Cardiac fibroblast (primary cell): Measurements from ENCODE around the gene PTPRN2.
A peak's percentile ranks its signal among the peaks of the same experiment; 100 is the strongest.
"Not testable (repeated sequence)": the region's sequence is repeated elsewhere in the genome, so short reads cannot be mapped to it uniquely, and the experiment has no call there.

ENCODE experiments used
- DNase-seq, 2 donors: peaks; one replicate each; pipeline versions ENCODE4 v3.0.0 to v3.0.0-alpha.2; 2010; ENCODE audit warnings: low read depth in 2 of 2
- H3K4me3 ChIP-seq, 2 donors: replicated peaks in 1 of 2; 1 replicate in 1 of 2; 2 replicates in 1 of 2; pipeline ENCODE4 v1.5.1; 2011; ENCODE audit warnings: low read depth in 2 of 2, low read length in 2 of 2, mild to moderate bottlenecking in 2 of 2, moderate library complexity in 1 of 2
- TF ChIP-seq, protein P1 (sequence below): IDR thresholded peaks from one replicate; pipeline ENCODE4 v1.5.1; 2011; ENCODE audit warnings: low read depth, mild to moderate bottlenecking, low read length, inconsistent platforms

Gene PTPRN2

DNA sequence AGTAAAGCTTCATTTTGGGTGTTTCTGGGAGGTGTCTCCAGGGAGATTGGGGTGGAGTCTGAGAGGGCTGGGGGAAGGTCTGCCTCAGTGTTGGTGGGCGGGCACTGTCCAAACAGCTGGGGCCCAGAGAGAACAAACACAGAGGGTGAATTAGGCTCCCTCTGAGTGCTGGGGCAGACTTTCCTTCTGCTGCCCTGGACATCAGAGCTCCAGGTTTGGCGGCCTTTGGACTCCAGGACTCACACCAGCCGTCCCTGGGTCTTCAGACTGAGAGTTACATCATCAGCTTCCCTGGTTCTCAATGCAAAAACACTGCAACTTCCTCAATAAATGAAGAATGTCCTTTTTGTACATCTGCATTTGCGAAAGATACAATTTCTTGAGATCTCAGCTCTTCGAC is 427.4 kb downstream of the PTPRN2 start:
- TF ChIP-seq, protein P1, sequence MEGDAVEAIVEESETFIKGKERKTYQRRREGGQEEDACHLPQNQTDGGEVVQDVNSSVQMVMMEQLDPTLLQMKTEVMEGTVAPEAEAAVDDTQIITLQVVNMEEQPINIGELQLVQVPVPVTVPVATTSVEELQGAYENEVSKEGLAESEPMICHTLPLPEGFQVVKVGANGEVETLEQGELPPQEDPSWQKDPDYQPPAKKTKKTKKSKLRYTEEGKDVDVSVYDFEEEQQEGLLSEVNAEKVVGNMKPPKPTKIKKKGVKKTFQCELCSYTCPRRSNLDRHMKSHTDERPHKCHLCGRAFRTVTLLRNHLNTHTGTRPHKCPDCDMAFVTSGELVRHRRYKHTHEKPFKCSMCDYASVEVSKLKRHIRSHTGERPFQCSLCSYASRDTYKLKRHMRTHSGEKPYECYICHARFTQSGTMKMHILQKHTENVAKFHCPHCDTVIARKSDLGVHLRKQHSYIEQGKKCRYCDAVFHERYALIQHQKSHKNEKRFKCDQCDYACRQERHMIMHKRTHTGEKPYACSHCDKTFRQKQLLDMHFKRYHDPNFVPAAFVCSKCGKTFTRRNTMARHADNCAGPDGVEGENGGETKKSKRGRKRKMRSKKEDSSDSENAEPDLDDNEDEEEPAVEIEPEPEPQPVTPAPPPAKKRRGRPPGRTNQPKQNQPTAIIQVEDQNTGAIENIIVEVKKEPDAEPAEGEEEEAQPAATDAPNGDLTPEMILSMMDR: no peak
- no peak overlapping the region for H3K4me3 ChIP-seq
- no peak for DNase-seq

- no peak for DNase-seq
- H3K4me3 ChIP-seq: no peak overlapping the region
- TF ChIP-seq, protein P1: no peak
These were observed 430.2 kb downstream of the PTPRN2 start for GRCh38 chr7:158157460-158157859.

GRCh38 chr7:158151273-158151672 is 436.4 kb downstream of the PTPRN2 start:
- not testable (repeated sequence) for H3K4me3 ChIP-seq
- peak in 1 of 2 donors; percentile 3 for DNase-seq

GRCh38 chr7:158150234-158150633 is 437.4 kb downstream of the PTPRN2 start:
- no peak for DNase-seq
- no peak overlapping the region for H3K4me3 ChIP-seq
- TF ChIP-seq, protein P1: no peak

DNA sequence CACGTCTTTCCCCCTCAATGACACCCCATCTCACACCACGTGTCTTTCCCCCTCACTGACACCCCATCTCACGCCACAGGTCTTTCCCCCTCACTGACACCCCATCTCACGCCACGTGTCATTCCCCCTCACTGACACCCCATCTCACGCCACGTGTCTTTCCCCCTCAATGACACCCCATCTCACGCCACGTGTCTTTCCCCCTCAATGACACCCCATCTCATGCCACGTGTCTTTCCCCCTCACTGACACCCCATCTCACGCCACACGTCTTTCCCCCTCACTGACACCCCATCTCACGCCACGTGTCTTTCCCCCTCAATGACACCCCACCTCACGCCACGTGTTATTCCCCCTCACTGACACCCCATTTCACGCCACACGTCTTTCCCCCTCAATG is 440.2 kb downstream of the PTPRN2 start:
- not testable (repeated sequence) for H3K4me3 ChIP-seq
- DNase-seq: peak in 1 of 2 donors; percentile 0

DNA sequence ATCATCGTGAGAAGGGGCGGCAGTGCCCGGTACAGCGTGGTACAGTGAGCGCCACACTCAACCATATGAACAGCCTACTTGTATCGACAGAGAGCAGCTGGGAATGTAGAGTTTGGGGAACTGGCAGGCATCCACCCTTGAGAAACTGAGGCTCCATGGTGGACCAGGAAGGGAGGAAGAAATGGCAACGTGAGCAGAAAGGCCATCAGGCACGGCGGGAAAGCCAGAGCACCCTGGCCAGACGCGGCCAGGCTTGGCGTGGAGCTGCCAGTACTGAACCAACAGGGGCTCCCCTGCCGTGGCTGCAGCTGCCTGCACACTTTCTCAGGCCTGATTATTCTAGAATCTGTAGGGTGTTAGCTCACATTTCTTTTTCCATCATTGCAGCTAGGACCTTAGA is 442.3 kb downstream of the PTPRN2 start:
- no peak for DNase-seq
- TF ChIP-seq, protein P1: no peak
- no peak overlapping the region for H3K4me3 ChIP-seq

GRCh38 chr7:158143196-158144120 is 444.2 kb downstream of the PTPRN2 start:
- H3K4me3 ChIP-seq: no peak overlapping the region
- no peak for DNase-seq
- TF ChIP-seq, protein P1: no peak

- H3K4me3 ChIP-seq: no peak overlapping the region
- DNase-seq: no peak
- TF ChIP-seq, protein P1: no peak
These were observed 445.0 kb downstream of the PTPRN2 start for GRCh38 chr7:158142657-158143056.
